Measurements from ENCODE around the gene OTOP1.

Gene OTOP1

GRCh38 chr4:4226606-4227438 lies at the start of gene OTOP1:
Gene OTOP1 (minus strand): TSS chr4:4226929. CDS start chr4:4226864, 65 bp downstream.
- H3K4me3 ChIP-seq (ENCODE audit: low read length): no peak within 1 kb of the TSS
- no peak for DNase-seq (ENCODE audit: low read depth)
- TF ChIP-seq CTCF (conservative IDR thresholded peaks at IDR 0.05; ENCODE audit: low read length): no peak

- no peak for DNase-seq (ENCODE audit: low read depth)
- H3K4me3 ChIP-seq (ENCODE audit: low read length): no peak overlapping the region
- TF ChIP-seq CTCF (conservative IDR thresholded peaks at IDR 0.05; ENCODE audit: low read length): no peak
Observed at GRCh38 chr4:4274226-4274625, 47.5 kb upstream of the OTOP1 start.

- peak; percentile 13 for DNase-seq (ENCODE audit: low read depth)
- no peak for TF ChIP-seq CTCF (conservative IDR thresholded peaks at IDR 0.05; ENCODE audit: low read length)
- H3K4me3 ChIP-seq (ENCODE audit: low read length): no peak overlapping the region
Observed at GRCh38 chr4:4271912-4272311, 45.2 kb upstream of the OTOP1 start.

- no peak for DNase-seq (ENCODE audit: low read depth)
- no peak for TF ChIP-seq CTCF (conservative IDR thresholded peaks at IDR 0.05; ENCODE audit: low read length)
- no peak overlapping the region for H3K4me3 ChIP-seq (ENCODE audit: low read length)
Observed at GRCh38 chr4:4270529-4270928, 43.8 kb upstream of the OTOP1 start.

GRCh38 chr4:4269856-4270255 lies 43.1 kb upstream of the OTOP1 start:
- no peak for TF ChIP-seq CTCF (conservative IDR thresholded peaks at IDR 0.05; ENCODE audit: low read length)
- no peak overlapping the region for H3K4me3 ChIP-seq (ENCODE audit: low read length)
- DNase-seq (ENCODE audit: low read depth): no peak

- no peak for DNase-seq (ENCODE audit: low read depth)
Observed at GRCh38 chr4:4269331-4269731, 42.6 kb upstream of the OTOP1 start.

More at GRCh38 chr4:4269331-4269731, 42.6 kb upstream of the OTOP1 start:
- H3K4me3 ChIP-seq (ENCODE audit: low read length): no peak overlapping the region
- no peak for TF ChIP-seq CTCF (conservative IDR thresholded peaks at IDR 0.05; ENCODE audit: low read length)

All from AG10803 (cell line).